Activated CD4-positive, alpha-beta T cell treated with anti-CD3 and anti-CD28 coated beads, Interleukin-2, amount 50 U/mL, for 1 hour (primary cell): ENCODE results near the gene HAL.
A peak's percentile ranks its signal among the peaks of the same experiment; 100 is the strongest.

Source experiments
- DNase-seq: peaks from one replicate; pipeline ENCODE4 v3.0.0-alpha.2; 2020

Gene HAL

GRCh38 chr12:96006727-96007126 is 10.6 kb upstream of the HAL start:
- DNase-seq, result no peak

GRCh38 chr12:96000858-96001257 is 4.7 kb upstream of the HAL start:
- no peak for DNase-seq

GRCh38 chr12:95999484-95999883 is 3.3 kb upstream of the HAL start:
- DNase-seq, result no peak

GRCh38 chr12:95998611-95999286 is 2.6 kb upstream of the HAL start:
- DNase-seq, result peak; percentile 21

DNA sequence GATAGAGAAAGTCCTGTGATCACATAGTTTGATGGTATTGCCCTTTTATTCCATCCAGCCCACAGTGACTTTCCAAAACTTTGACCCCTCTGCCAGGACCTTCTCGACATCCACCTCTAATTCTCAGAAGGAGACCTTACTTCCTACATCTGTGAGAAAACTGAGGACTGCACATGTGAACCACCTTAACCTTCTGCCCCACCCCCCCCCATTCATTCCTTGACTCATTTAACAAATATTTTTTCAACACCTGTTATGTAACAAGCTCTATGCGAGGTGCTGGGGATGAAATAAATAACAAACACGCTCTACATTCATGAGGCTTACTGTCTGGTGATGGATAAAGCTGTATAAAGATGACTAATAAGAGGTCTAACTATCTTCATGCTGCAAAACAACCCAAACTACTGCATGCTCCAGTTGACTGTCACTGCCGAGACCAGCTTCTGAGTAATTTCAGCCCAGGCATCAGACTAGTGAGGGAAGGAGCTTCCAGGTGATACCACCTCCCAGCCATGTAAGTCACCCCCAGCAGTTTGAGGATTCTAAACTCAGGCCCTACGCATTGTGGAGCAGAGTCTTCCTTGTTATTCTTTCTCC is 1.9 kb upstream of the HAL start:
- no peak for DNase-seq

GRCh38 chr12:95997276-95997675 is 1.1 kb upstream of the HAL start:
- no peak for DNase-seq

GRCh38 chr12:95995238-95996031 is 709 bp downstream of the HAL start:
- DNase-seq, result no peak

- DNase-seq, result no peak
Observed at GRCh38 chr12:95994476-95994875, 1.7 kb downstream of the HAL start.

- DNase-seq, result no peak
Observed at GRCh38 chr12:95993907-95994306, 2.2 kb downstream of the HAL start.

- DNase-seq, result no peak
Observed at GRCh38 chr12:95990136-95990535, 6.0 kb downstream of the HAL start.

GRCh38 chr12:95989504-95990123 is 6.5 kb downstream of the HAL start:
- DNase-seq, result no peak

- no peak for DNase-seq
Observed at GRCh38 chr12:95988506-95989275, 7.5 kb downstream of the HAL start.

GRCh38 chr12:95986635-95987570 is 9.2 kb downstream of the HAL start:
- no peak for DNase-seq

GRCh38 chr12:95984682-95985081 is 11.5 kb downstream of the HAL start:
- DNase-seq, result no peak

DNA sequence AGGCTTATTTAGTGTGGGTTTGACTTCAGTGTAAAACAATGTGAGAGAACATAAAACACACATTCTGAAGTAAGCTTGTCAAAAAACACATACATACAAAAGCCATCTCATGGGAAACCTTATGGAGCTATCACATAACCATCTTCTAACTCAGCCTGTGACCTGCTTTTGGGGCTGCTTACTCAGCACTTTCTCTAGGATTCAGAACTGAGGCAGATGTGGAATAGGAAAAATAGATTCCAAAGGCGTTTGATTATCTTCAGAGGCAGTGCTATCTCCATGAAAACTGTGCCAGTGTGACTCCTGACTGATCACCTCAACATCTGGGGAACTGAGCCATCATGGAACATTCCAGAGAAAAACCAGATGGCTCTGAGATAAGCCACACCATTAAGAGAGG is 13.5 kb downstream of the HAL start:
- no peak for DNase-seq

DNA sequence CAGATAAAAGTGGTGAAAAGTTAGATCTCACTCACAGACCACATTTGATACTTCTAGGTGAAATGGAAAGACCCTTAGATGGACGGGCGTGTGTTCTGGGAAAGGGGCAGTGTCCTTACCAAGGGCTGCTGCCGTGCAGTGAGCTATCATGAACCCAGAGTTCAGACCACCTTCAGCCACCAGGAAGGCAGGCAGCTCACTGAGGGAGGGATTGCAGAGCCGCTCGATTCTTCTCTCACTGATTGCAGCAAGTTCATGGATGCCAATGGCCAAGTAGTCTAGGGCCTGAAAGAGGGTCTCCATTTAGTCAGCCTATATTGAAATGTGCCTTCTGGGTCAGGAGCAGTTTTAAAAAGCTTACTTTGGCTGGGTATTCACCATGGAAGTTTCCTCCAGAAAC is 15.7 kb downstream of the HAL start:
- DNase-seq, result no peak

DNA sequence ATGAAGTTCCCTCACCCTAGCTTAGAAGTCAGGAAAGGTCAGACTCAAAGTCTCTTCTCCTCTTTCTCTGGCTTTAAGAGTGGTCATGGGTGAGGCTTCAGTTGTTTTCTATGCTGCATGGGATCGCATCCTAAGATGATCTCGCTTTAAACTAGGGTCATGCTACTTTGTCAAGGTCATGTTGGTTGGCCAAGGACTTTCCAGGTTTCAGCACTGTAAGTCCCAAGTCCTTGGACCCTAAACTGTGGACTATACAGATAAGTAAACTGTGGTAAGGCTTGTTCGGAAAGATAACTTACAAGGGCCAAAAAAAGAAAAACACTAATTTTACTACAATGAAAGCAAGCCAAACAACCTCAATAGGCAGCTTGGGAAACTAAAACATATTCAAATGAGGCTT is 17.4 kb downstream of the HAL start:
- DNase-seq, result no peak

- no peak for DNase-seq
Observed at GRCh38 chr12:95978351-95978750, 17.8 kb downstream of the HAL start.

DNA sequence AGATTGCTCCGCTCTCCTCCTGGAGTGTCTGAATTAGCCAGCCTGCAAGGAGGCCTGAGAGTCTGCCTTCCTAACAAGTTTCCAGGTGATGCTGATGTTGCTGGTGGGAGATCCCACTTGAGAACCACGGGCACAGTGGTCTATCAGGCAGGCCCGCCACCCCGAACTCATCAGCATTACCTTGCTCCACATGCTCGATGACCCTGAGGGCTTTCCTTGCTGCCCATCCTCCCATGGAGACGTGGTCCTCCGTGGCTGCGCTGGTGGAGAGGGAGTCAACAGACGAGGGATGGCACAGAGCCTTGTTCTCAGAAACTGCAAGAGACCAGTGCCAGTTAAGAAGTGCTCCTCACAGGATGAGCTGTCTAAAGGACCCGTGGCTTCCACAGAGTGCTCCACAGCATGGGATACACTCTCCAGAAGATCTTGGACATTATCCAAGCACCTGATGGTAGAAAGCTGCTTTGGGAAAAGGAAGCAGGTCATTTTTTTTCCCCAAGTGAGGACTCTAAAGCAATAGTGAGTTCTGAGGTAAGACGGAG is 18.3 kb downstream of the HAL start:
- DNase-seq, result no peak

DNA sequence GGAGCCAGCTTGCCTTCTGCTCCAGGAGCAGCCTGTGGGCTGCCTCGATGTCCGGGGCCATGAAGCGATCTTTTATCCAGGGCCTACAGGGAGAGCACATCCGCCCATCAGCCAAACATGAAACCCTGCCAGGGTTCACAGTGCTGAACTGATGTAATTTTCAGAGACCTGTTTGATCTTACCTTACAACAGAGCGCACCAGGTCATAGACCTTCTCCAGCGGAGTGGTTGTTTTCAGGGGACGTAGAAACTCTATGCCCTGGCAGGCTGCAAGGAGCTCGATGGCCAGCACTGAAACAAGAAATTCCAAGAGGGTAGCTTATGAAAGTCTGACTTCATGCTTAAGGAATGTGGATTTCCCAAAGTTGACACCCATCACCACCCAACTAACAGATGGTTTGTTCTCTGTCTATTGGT is 19.7 kb downstream of the HAL start:
- DNase-seq, result no peak

GRCh38 chr12:95975491-95975890 is 20.7 kb downstream of the HAL start:
- no peak for DNase-seq
